GM12878 (cell line): ENCODE results near the gene ZNF200. TPM values are rescaled to one million over a fixed set of nuclear protein-coding genes. Genes with fewer than 3 reads are reported as not detected.

ENCODE experiments used
- ATAC-seq: fragments of 200-7000 bp; cut with Tn5 transposase; 3 replicates; pipeline ENCODE4 v1.9.1; 2020; ENCODE audit warnings: mild to moderate bottlenecking, moderate library complexity
- BruUV-seq: library from RNA; stranded (reverse); fragments of 400-500 nt; replicated peaks from 2 replicates; lab custom pipeline; 2021; lab: Mats Ljungman, UMichigan
- CTCF ChIA-PET: fragments of 300-600 bp; sonication (Branson Sonifier 250); formaldehyde crosslinking; extraction: SDS; loops from one replicate; lab custom pipeline; 2021; ENCODE audit warnings: inconsistent platforms; lab: Yijun Ruan, JAX
- POLR2A ChIA-PET: fragments of 350-600 bp; formaldehyde crosslinking; extraction: SDS; loops from one replicate; lab custom pipeline; 2021; ENCODE audit warnings: inconsistent platforms; lab: Charles Lee
- RAD21 ChIA-PET: fragments of 300-600 bp; sonication (Branson Sonifier 250); formaldehyde crosslinking; loops from one replicate; lab custom pipeline; 2023; ENCODE audit warnings: antibody characterized with exemption; ENCODE audit not compliant: unreplicated experiment; lab: Charles Lee
- SMC1A ChIA-PET: fragments of 300-600 bp; sonication (Branson Sonifier 250); formaldehyde crosslinking; loops from one replicate; lab custom pipeline; 2023; ENCODE audit not compliant: unreplicated experiment, uncharacterized antibody; lab: Charles Lee
- DNase-seq: peaks from one replicate; pipeline ENCODE4 v3.0.0-alpha.2; 2011; ENCODE audit warnings: low read depth, low spot score
- FAIRE-seq: peaks from 3 replicates; lab custom pipeline; 2011; peaks lifted over from hg19 to GRCh38; lab: Jason Lieb, UNC
- H2AFZ ChIP-seq: 2 replicates; pipeline ENCODE4 v1.6.0; 2011; ENCODE audit warnings: low read depth, low read length, control low read depth; ENCODE audit not compliant: control insufficient read depth
- H3K27ac ChIP-seq: 2 replicates; pipeline ENCODE4 v1.5.1; 2011; ENCODE audit warnings: control low read depth; ENCODE audit not compliant: control insufficient read depth, insufficient read depth
- H3K27me3 ChIP-seq, 2 experiments: replicated peaks in 1 of 2; 2 replicates each; pipeline versions ENCODE4 v1.6.0 to v1.6.1; 2011; ENCODE audit warnings: low read length in 1 of 2; ENCODE audit not compliant: control insufficient read depth in 2 of 2, insufficient read depth in 2 of 2
- H3K36me3 ChIP-seq, 2 experiments: 2 replicates each; pipeline ENCODE4 v1.5.1; 2011; ENCODE audit warnings: low read length in 1 of 2; ENCODE audit not compliant: control insufficient read depth in 2 of 2, insufficient read depth in 2 of 2
- H3K4me1 ChIP-seq: 2 replicates; pipeline ENCODE4 v1.6.1; 2011; ENCODE audit warnings: mild to moderate bottlenecking, low read length, moderate library complexity, mixed read lengths; ENCODE audit not compliant: control insufficient read depth, insufficient read depth
- H3K4me2 ChIP-seq: 2 replicates; pipeline ENCODE4 v1.6.0; 2011; ENCODE audit warnings: control low read depth; ENCODE audit not compliant: control insufficient read depth, insufficient read depth
- H3K4me3 ChIP-seq: fragments of 200-600 bp; sonication (generic); 2 replicates; pipeline ENCODE4 v1.5.1; 2016
- H3K79me2 ChIP-seq: 2 replicates; pipeline ENCODE4 v1.6.0; 2011; ENCODE audit warnings: low read length; ENCODE audit not compliant: control insufficient read depth, insufficient read depth
- H3K9ac ChIP-seq: 2 replicates; pipeline ENCODE4 v1.8.0; 2011; ENCODE audit warnings: low read length, control low read depth, mixed read lengths; ENCODE audit not compliant: control insufficient read depth, insufficient read depth
- H3K9me3 ChIP-seq: replicated peaks from 3 replicates; pipeline ENCODE4 v1.5.1; 2011; ENCODE audit warnings: mild to moderate bottlenecking, low read length; ENCODE audit not compliant: control insufficient read depth, insufficient read depth
- H4K20me1 ChIP-seq: 2 replicates; pipeline ENCODE4 v1.6.0; 2011; ENCODE audit not compliant: control insufficient read depth, insufficient read depth
- ASH2L ChIP-seq: fragments of 300-600, 200-600 bp; sonication (generic); IDR thresholded peaks from 2 replicates; pipeline ENCODE4 v1.6.1; 2017; ENCODE audit warnings: low read depth, mild to moderate bottlenecking, borderline replicate concordance
- ATF2 ChIP-seq: IDR thresholded peaks from 2 replicates; pipeline ENCODE4 v1.6.1; 2012; ENCODE audit warnings: low read length, inconsistent platforms
- E2F4 ChIP-seq: IDR thresholded peaks from 2 replicates; pipeline ENCODE4 v1.6.1; 2012; ENCODE audit warnings: low read depth, low read length, improper control_type of control experiment
- EED ChIP-seq: sonication (generic); IDR thresholded peaks from 2 replicates; pipeline ENCODE4 v1.6.1; 2016; ENCODE audit warnings: antibody characterized with exemption, low read depth
- EGR1 ChIP-seq, 2 experiments: IDR thresholded peaks; 1 replicate in 1 of 2; 2 replicates in 1 of 2; pipeline ENCODE4 v1.6.1; 2011 to 2012; ENCODE audit warnings: low read depth in 2 of 2, low read length in 2 of 2, borderline replicate concordance in 1 of 2, mild to moderate bottlenecking in 1 of 2, moderate library complexity in 1 of 2
- FOXM1 ChIP-seq: IDR thresholded peaks from 2 replicates; pipeline ENCODE4 v1.6.1; 2012; ENCODE audit warnings: low read depth, mild to moderate bottlenecking, inconsistent platforms, low read length, moderate library complexity
- RAD51 ChIP-seq: fragments of 450-650 bp; IDR thresholded peaks from 2 replicates; pipeline ENCODE4 v1.6.1; 2016; ENCODE audit warnings: moderate library complexity, mild to moderate bottlenecking, inconsistent platforms
- YY1 ChIP-seq: IDR thresholded peaks from 2 replicates; pipeline ENCODE4 v1.6.1; 2011; ENCODE audit warnings: low read depth, mild to moderate bottlenecking, low read length
- WGBS: methylation state at CpG from one replicate; pipeline ENCODE4 v1.1.6; 2016; ENCODE audit warnings: low lambda C conversion rate; ENCODE audit not compliant: insufficient replicate concordance, insufficient coverage; ENCODE audit errors: missing lambda C conversion rate; 5-methylcytosine and 5-hydroxymethylcytosine counted together
- in situ Hi-C: fragments of 300-500 bp; cut with MboI; formaldehyde crosslinking; loops from 9 replicates; pipeline ENCODE4 v1.14.3; 2018; ENCODE audit warnings: mixed read lengths
- intact Hi-C: fragments of 100-400 bp; cut with micrococcal nuclease; formaldehyde crosslinking; loops from one replicate; pipeline ENCODE4 v1.14.2; 2022; ENCODE audit not compliant: unreplicated experiment
- polyA plus RNA-seq, 11 experiments: library from polyadenylated mRNA; depleted of rRNA in 4 of 11; unstranded in 6 of 11; stranded (reverse) in 5 of 11; fragments of >200 nt; fragmentation: Nextera tagmentation in 4 of 11; fragmentation: Illumina TruSeq in 1 of 11; extraction: Ambion mirVana in 4 of 11; extraction: Trizol in 1 of 11; gene quantifications; 1 replicate in 1 of 11; 2 replicates in 10 of 11; pipeline versions ENCODE4 v1.2.1 to v1.2.3, GENCODE V29; 2011 to 2016; ENCODE audit warnings: inconsistent platforms in 2 of 11, missing spikeins in 2 of 11, low read depth in 1 of 11
- total RNA-seq, 4 experiments: library from RNA; depleted of rRNA in 3 of 4; stranded (reverse); fragments of >200 nt in 3 of 4; fragmentation: Illumina TruSeq in 1 of 4; extraction: Trizol in 1 of 4; gene quantifications; 2 replicates each; pipeline versions ENCODE4 v1.2.1 to v1.2.3, GENCODE V29; 2013 to 2021
- TF ChIP-seq, protein P1 (sequence below): fragments of 450-650 bp; IDR thresholded peaks from 2 replicates; pipeline ENCODE4 v1.6.1; 2016; ENCODE audit warnings: mild to moderate bottlenecking

The ZNF200 gene
- total and polyA plus RNA-seq, 10 of the 15 experiments (the other 5 are each of a cell fraction or from before 2014, with no cell fraction given): 4.0 to 13.9 (median 9.6) TPM

GRCh38 chr16:3180445-3180878 is 54.5 kb downstream of the ZNF200 start:
- peaks cover 10% of the 10 kb centered on the region; the same call in 1 of the 2 replicates for H3K4me1 ChIP-seq

More at GRCh38 chr16:3180445-3180878, 54.5 kb downstream of the ZNF200 start:
- no TSS peak for BruUV-seq
- no peak overlapping the region for H3K4me3 ChIP-seq
- no peak overlapping the region for H3K27ac ChIP-seq
- ChIA-PET CTCF (interaction anchor here (0.6 kb wide), 1 partner anchor 150 kb away, joined by 3 read pairs; no protein-coding TSS in a partner anchor), SMC1A (no interaction called here), RAD21 (no interaction called here), POLR2A (no interaction called here)
- DNase-seq: no peak
- H3K4me2 ChIP-seq: no peak overlapping the region
- H3K9me3 ChIP-seq: no peaks in the 10 kb centered on the region
- H3K36me3 ChIP-seq: no peaks in the 10 kb centered on the region
- no peak overlapping the region for H3K9ac ChIP-seq
- no peak for FAIRE-seq
- H3K79me2 ChIP-seq: no peaks in the 10 kb centered on the region
- TF ChIP-seq RAD51 (no peak), YY1 (no peak), E2F4 (no peak), EGR1 (IDR thresholded peaks at IDR 0.05; ENCODE audit: borderline replicate concordance in 1 of 2, low read depth in 2 of 2, low read length in 2 of 2) (no peak), ASH2L (no peak), EED (no peak), FOXM1 (no peak), ATF2 (no peak)
- TF ChIP-seq, protein P1, sequence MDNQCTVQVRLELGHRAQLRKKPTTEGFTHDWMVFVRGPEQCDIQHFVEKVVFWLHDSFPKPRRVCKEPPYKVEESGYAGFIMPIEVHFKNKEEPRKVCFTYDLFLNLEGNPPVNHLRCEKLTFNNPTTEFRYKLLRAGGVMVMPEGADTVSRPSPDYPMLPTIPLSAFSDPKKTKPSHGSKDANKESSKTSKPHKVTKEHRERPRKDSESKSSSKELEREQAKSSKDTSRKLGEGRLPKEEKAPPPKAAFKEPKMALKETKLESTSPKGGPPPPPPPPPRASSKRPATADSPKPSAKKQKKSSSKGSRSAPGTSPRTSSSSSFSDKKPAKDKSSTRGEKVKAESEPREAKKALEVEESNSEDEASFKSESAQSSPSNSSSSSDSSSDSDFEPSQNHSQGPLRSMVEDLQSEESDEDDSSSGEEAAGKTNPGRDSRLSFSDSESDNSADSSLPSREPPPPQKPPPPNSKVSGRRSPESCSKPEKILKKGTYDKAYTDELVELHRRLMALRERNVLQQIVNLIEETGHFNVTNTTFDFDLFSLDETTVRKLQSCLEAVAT: no peak
- no peaks in the 10 kb centered on the region for H4K20me1 ChIP-seq
- in situ Hi-C loops (no loop called here), intact Hi-C loops (no loop called here)
- no peaks in the 10 kb centered on the region; a peak in 2 of 4 replicates for H3K27me3 ChIP-seq
- ATAC-seq: no peak
- 41% methylated on average over 21 of the region's 21 CpGs for WGBS
- H2AFZ ChIP-seq: no peak overlapping the region
